CD4-positive, alpha-beta T cell treated with Interleukin-12 subunit alpha and Interleukin-12 subunit beta, for 1 hour (primary cell): ENCODE data around the gene ACP4.
"Not testable (repeated sequence)": the region's sequence is repeated elsewhere in the genome, so short reads cannot be mapped to it uniquely, and the experiment has no call there.

Source experiments
- DNase-seq: peaks from one replicate; pipeline ENCODE4 v3.0.0-alpha.2; 2020

ACP4 gene

DNA sequence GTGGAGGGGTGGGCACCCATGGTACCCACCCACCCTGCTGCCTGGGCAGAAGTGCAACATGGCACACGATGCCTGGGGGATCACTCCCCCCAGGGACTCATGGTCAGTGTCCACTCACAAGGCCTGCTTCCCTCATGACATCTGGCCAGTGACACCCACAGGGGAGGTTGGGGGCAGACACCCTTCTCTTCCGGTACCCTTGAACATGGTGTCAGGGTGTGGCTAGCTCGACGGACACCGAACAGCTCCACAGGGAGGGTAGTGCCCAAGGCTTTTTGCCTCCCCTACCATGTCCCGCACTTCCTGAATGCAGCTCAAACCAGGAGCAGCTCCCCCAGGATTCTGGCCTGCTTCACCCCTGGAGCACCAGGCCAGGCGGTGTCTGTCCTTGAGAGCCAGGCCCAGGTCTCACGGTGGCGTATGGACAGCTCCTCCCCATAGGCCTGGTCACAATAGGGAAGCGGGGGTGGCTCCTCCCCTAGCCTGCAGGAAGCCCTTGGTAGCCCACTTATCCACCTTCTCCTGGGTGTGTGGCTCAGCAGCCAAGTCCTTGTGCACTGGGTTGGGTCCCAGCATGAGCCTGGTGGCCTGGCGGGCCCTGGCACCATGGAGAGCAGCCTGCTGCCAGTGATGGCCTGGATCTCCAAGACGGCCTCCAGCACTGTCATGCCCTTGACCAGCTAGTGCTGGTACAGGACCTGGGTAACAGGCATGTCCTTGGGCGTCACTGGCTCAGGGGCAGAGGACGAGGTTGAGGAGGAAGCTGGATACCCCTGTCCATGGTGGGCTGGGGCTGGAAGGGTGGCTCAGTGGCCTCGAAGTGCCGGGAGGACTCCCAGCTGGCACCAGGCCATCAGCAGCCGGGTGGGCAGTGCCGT, 7.8 kb downstream of the ACP4 start:
- no peak for DNase-seq

DNA sequence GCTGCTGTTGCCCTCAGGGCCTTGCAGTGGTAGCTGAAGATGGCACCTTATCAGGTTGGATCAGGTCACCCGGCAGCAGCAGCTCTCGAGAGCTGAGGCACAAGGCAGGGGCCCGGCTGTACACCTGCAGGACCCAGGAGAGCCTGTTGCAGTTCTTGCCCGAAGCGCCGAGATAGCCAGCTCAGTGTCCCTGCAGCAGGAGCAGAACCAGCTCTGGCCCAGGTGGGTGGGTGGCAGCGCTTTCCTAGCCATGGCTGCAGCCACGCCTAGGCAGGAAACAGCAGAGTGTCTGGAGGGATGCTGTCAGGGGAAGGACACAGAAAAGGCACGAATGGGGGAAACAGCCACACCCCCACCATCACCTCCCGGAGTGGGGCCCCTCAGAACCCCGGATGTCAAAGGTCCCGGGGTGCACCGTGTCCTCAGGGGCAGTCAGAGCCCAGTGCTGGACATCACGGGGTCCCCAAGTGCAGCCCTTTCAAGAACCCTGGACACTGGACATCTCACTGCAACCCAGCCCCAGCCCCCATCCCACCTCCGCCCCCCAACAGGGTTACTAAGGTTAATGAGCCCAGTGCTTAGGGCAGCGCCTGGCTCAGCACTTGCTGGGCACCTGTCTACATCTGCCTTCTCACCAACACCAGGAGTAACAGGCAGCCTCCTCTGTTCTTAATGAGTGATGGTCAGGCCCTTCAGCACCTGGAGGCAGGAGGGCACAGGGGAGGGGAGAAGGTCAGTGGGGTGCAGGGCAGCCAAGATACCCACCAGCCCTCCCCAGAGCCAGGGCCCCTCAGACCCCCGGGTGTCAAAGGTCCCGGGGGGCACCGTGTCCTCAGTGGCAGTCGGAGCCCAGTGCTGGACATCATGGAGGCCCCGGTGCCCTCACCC, 8.7 kb downstream of the ACP4 start:
- DNase-seq, result no peak

DNA sequence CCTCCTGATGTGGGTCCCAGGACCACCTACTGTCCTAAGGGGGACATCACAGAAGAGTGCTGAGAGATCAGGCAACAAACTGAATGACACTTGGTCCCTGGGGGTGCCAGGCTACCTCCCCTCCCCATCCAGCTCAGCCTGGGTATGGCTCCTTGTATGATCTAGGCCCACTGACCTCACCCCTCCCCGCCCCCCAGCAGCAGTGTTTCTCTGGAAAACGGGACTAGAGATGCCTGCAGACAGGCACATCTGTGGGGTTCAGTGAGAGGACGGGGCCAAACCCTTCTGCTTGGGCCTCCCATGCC, 9.3 kb downstream of the ACP4 start:
- DNase-seq, result no peak

DNA sequence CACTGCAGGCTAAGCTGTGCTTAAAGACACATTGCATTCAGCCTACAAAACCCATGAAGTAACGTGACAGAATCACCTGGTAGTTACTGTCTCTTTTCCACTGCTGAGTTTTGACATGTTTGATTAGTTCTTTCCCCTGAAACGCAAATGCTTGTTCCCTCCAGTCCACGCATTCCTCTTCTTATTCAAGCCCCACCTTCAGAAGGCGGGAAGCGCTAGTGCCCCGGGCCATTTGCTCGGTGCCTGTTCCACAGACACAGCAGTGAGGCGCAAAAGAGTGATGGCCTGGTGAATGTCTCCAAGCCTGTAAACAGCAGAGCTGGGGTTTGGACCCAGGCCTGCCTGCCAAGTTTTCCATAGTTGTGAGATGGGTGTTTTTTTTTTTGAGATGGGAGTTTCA, 10.9 kb downstream of the ACP4 start:
- no peak for DNase-seq

DNA sequence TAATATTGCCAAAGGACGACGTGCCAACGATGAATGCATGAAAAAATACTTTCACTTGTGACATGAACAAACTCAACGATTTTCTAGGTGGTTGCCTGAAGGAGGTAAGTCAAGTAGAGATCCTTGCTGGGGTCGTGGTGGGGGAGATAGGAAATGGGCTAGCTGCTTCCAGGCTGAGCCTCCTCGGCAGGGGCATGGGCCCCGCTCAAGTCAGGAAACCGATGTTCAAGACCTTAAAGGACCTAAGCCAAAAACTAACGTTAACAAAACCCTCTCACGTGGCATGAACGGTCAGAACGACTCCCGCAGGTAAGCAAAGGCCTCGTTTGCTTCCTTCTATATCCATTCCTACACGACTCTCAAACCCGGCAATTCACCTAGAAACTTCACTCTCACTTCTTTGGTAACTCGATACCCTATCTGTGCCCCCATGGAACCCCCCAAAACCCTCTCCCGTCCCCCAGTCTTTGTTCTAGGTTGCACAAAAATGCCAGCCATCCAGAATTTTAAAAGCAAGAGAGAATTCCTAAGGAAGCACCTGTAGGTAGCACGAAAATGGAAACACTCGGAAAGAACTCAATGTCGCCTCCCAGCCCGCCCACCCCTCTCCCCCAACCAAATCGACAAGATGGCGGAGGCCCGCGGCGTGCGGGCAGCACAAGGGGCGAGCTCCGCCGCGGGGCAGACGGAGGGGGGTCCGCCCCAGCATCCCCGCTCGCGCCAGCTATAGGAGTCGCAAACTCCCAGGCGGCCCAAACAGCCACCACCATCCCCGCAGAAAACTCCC, 13.6 kb downstream of the ACP4 start:
- peak; percentile 10 for DNase-seq

DNA sequence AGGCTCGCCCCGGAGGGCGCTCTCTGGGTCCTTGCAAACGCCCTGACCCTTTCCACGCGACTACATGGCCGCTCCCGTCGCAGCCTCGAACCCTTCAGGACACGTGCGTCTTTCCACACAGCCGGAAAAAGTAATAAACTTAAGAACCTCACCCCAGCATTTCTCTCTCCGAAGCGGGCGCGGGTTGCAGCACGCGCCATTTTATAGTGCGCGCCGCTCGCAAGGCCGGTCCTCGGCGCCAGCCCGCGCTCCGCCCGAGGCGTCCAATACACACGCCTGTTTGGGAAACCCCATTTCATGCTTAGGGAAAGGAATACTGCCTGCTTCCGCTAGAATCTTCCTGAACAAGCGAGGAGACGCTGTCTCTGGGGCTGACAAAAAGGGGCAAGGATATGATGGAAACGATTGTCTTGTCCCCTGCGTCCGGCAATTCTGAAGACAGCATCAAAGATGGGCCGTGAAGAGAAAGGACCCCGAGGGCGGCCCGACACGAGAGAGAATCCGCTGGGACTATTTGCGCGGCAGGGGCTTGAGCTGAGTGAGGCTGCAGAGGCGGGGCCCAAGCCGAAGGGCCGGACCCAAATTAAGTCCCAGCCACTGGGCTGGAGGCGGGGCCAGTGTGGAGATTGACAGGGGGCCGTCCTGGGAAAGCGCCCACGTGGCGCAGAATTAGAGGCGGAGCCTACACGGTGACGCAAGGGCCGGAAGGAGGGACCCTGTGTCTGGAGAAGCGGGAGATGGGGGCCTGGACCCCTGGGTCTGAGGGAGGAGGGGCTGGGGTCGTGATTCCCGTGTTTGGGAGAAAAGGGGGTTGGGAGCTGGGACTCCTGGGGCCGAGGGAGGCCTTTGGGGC, 14.4 kb downstream of the ACP4 start:
- peak; percentile 99 for DNase-seq

DNA sequence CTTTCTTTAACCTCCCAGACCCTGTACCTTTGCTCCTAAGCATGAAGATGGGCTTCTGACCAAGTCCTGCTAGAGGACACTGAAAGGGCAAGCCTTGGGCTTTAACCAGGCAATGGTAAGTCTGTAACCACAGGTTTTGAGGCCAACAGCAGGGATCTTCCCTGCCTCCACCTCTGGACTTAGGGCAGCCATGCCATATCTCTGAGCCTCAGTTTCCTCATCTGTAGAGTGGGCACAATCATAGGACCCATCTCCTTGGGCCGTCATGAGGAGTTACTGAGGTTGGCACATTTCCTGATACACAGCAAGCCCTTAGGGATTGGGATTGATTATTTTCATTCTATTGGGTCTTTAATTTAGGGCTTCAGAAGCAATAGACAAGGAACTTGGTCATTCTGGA, 18.6 kb downstream of the ACP4 start:
- no peak for DNase-seq

DNA sequence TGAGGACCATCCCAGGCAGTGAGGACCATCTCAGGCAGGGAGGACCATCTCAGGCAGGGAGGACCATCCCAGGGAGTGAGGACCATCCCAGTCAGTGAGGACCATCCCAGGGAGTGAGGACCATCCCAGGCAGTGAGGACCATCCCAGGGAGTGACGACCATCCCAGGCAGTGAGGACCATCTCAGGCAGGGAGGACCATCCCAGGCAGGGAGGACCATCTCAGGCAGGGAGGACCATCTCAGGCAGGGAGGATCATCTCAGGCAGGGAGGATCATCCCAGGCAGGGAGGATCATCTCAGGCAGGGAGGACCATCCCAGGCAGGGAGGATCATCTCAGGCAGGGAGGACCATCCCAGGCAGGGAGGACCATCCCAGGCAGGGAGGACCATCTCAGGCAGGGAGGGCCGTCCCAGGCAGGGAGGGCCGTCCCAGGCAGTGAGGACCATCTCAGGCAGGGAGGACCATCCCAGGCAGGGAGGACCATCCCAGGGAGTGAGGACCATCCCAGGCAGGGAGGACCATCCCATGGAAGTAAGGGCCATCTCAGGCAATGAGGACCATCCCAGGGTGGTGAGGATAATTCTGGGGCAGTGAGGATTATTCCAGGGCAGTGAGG, 21.5 kb downstream of the ACP4 start:
- not testable (repeated sequence) for DNase-seq

DNA sequence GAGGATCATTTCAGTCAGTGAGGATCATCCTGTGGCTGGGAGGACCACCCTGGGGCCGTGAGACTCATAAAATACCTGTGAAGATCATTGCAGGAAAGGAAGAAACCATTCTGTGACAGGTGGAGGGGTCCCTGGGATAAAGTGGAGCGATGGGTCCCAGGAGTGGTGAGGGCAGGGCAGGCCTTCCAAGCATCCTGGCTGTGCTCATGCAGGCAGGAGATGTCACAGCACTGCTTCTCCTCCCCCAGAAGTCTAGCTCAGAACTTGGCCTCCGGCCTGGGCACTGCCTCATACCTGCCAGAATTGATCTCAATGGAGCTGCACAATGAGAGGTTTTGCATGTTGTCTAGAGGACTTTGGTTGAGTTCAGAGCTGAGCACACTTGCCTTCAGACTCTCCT, 22.3 kb downstream of the ACP4 start:
- DNase-seq, result no peak

DNA sequence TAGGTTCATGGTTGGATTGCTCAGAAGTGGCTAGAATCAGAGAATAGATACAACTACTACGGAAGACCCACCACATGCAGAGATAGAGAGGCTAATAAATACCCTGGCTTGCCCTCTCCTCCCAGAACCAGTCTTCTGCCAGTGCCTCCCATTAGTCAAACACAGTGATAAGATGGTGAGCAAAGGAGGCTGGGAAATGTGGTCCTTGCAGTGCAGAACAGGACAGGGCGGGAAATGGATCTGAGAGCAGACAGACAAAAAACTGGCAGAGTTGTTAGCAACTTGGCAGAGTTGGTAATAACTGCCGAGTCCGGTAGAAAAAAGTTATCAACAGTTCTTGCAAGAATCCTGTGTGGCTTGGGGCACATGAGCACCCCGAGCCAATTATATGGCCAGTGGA, 24.7 kb downstream of the ACP4 start:
- DNase-seq, result no peak

DNA sequence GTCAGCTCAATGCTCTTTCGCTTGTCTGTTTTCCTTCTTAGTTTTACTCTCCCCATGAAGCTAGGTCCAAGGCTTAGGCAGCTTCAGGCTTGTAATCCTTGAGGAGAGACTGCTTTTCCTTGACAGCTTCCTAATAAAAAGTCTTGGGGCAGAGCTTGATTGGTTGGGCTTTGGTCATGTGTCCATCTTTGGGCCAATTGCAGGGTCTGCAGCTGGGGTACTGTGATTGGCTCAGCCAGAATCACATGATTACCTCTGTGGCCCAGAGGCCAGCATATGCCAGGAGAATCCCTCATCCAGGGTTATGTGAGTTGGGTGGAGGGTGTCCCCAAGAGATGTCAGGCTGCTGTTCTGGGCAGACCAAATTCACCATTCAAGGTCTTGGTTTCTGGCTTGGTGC, 25.2 kb downstream of the ACP4 start:
- DNase-seq, result no peak

DNA sequence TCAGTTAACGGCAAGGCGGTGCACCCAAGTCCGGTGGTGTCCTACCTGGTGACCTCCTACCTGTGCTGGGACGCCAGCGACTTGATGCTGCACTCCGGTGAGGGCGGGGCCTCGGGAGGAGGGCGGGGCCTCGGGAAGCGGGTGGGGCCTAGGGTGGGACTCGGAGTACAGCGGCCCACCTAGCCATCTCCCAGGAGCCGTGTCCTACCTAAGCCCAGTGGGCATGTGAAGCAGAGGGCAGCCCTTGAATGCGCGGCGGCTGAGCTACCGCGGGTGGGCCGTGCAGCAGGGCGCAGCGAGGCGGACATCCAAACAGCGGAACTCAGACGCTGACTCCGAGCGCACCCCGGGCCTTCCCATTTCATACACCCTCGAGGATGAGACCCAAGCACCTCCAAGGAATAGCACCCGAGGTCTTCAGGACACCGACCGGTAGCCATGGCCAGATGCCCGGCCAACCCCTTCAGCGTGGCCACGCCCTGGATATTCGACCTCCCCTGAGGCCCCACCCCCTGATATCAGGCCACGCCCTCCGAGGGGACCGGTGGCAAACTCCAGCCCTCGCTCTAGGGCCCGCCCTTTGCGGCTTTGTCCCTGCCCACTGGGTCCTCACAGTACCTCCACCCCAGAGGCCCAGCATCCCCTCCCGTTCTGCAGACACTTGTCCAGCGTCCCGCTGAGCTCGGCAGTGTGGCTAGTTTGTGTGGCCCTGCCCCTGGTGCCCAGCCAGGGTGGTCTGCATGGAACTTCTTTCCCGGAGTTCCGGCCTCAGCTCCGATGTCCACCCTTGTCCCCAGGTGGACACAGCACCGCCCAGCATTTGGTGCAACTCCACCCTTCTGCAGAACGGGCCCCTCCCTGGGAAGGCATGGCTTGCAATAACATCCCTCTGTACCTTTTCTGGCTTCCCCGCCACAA, 28.0 kb downstream of the ACP4 start:
- DNase-seq, result peak; percentile 38

DNA sequence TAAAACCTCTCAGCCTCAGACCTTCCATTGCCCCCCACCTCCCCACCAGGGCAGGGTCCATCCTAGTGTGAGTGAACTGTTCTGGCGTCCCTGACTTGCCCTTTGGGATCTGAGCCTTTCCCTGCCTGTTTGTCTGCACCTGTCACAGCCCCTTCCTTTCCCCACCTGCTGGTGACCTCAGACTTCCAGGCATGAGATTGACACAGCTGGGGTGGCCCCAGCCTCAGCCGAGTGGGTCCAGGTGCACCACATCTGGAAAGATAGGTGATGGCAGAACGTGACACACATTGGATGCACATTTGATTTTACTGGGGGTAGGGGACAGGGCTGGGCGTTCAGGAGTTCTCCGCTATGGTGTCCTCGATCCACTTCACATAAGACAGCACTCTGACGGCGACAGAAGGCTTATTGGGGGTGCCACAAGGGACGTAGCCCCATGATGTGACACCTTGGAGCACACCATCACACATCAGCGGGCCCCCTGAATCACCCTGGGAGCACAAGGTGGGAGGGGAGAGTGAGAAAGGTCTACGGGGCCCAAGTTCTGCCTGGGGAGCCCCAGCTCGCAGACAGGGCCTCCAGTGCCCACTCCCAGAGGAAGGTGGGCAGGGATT, 28.8 kb downstream of the ACP4 start:
- DNase-seq, result no peak

DNA sequence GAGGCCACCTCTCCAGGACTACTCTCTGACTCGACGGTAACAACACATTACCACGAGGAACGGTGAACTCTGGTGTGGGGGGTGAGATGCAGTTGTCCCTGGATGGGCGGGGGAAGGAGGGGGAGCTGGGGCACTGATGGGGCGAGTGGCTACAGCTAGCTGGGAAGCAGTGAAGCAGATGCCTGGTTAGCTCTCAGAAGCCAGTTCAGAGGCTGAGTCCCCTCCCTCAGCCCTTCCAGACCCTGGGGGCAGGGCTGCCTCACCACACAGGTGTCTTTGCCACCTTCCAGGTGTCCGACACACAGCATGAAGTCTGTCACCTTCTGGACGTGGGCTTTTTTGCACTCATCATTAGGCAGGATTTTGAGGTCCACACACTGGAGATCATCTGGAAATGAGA, 29.4 kb downstream of the ACP4 start:
- DNase-seq, result no peak

DNA sequence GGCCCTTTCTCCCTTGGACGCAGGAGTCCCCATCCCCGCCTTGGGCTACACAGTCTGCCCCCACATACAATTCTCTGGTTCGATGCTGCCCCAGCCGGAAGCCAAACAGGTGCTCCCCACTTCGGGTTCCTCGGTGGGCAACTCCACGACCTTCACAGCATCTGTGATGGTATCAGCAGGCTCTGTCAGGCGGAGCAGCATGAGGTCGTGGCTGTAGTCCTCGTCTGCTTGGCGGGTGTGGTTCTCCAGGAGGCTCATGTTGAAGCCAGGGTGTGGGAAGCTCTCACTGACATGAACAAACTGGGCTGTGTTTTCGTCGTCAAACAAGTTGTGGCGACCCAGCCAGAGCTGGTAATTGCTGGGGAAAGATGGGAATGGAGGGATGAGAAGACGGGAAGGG, 29.9 kb downstream of the ACP4 start:
- DNase-seq, result no peak

DNA sequence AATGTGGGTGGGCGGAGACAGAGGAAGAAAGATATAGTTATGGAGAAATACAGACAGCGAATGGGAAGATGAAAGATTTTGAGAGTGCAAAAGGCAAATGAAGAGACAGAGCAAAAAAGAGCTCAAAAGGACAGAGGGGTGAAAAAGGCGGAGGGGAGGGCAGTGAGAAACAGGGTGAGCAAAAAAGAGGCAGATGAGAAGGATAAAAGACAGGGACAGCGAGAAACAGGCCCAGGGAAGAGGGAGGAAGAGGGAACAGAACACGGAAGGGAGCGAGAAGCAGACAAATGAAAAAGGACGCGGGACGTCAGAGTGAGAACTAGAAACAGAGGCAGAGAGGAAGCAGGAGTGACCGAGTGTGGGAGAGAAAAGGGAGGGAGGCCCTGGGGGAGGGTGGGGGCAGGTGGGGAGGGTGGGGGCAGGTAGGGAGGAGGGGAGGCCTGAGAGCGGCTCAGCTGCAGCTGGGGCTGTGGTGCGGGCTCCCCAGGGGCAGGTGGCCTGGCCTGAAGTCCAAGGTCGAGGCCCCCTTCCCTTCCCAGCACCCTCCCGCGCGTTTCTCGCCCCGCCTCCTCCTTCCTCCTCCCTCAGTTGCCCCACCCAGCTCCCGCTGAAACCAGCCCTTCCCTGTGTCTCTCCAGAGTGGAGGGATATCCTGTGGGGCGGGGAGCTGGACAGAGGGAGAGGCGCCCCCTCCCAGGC, 30.5 kb downstream of the ACP4 start:
- DNase-seq, result no peak

DNA sequence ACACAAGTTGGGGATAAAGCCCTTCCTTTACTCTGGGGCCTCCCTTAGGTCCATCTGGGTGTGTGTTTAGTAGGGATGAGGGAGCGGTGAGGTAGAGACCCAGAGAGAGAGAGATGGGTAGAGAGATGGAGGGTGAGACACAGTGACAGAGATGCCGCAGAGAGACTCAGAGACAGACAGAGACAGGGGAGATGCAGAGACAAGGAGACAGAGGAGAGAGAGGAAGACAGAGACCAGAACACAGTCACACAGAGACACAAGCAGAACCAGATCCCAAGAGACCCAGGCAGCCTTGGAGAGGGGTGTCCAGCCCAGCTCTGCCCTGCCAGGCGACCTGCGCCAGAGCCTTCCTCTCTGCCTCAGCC, 31.0 kb downstream of the ACP4 start:
- no peak for DNase-seq

DNA sequence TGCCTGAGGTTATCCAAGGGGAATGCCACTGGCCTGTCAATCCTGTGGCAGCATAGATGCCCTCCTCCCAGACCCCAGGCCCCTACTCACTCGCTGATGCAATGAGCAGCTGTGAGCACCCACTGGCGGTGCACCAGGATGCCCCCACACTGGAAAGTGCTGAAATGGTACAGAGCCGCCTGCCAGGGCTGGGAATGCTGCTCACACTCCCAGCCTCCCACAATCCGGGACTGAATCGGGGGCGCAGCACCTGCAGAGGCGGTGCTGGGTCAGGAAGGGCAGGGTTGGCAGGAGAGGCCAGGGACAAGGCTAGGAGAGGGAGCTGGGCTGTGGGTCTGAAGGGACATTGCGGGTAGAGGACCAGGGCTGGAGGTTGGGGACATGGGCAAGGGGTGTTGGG, 31.4 kb downstream of the ACP4 start:
- no peak for DNase-seq

DNA sequence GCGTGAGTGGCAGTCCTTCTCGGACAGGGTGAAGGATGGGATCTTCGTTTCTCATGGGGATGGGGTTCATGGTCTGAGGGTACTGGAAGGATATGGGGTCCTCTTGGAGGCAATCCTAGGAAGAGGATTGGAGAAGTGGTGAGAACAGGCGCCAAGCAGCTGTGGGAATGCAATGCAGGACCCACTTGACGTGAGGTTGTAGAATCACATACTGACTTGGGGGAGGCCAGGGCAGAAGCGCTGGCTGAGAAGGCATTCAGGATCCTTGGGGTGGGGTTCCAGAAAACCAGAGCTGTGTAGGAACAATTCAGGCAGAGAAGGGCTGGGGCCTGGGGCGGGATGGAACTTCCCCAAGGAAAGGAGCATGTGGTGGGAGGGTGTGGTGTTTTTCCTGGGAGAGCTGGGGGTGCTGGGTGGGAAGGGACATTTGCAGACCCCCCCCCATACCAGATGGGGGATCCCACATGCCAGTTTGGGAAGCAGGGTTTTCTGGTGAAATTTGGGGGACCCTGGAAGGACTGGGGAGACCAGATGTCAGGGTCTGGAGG, 32.5 kb downstream of the ACP4 start:
- no peak for DNase-seq
